Measurements from ENCODE around the gene IGF2BP2. TPM values are rescaled to one million over a fixed set of nuclear protein-coding genes. Genes with fewer than 3 reads are reported as not detected.

IGF2BP2 gene
- total RNA-seq, 2 donors from 2014 or later: 2.6 to 2.7 TPM

GRCh38 chr3:185740133-185740532 is 84.7 kb downstream of the IGF2BP2 start:
- DNase-seq (ENCODE audit: low spot score) (no peak), ATAC-seq (ENCODE audit: insufficient number of reproducible peaks, low FRiP score, low read depth) (no peak)
- H3K27me3 ChIP-seq (replicated peaks; ENCODE audit: insufficient read depth): no peaks in the 10 kb centered on the region
- H3K36me3 ChIP-seq: no peaks in the 10 kb centered on the region
- no peaks in the 10 kb centered on the region for H3K9me3 ChIP-seq
- H3K27ac ChIP-seq: no peak overlapping the region
- no peak overlapping the region for H3K4me3 ChIP-seq
- no peaks in the 10 kb centered on the region for H3K4me1 ChIP-seq (ENCODE audit: control insufficient read depth in 1 of 2, low read depth in 2 of 2)
- TF ChIP-seq CTCF (IDR thresholded peaks at IDR 0.05): no peak

- H3K27ac ChIP-seq: no peak overlapping the region
- ATAC-seq (ENCODE audit: insufficient number of reproducible peaks, low FRiP score, low read depth): no peak
- H3K9me3 ChIP-seq: no peaks in the 10 kb centered on the region
- no peak overlapping the region for H3K4me3 ChIP-seq
- H3K36me3 ChIP-seq: no peaks in the 10 kb centered on the region
- no peaks in the 10 kb centered on the region for H3K4me1 ChIP-seq (ENCODE audit: control insufficient read depth in 1 of 2, low read depth in 2 of 2)
- DNase-seq (ENCODE audit: low spot score): no peak
- TF ChIP-seq CTCF (IDR thresholded peaks at IDR 0.05): no peak
- H3K27me3 ChIP-seq (replicated peaks; ENCODE audit: insufficient read depth): no peaks in the 10 kb centered on the region
Measured at GRCh38 chr3:185739264-185739701, 85.6 kb downstream of the IGF2BP2 start.

- no peaks in the 10 kb centered on the region for H3K9me3 ChIP-seq
- no peak for ATAC-seq (ENCODE audit: insufficient number of reproducible peaks, low FRiP score, low read depth)
Measured at GRCh38 chr3:185737740-185738680, 86.8 kb downstream of the IGF2BP2 start.

GRCh38 chr3:185737020-185737419 is 87.8 kb downstream of the IGF2BP2 start:
- Histone ChIP-seq H3K27me3 (replicated peaks; ENCODE audit: insufficient read depth) (no peaks in the 10 kb centered on the region), H3K9me3 (no peaks in the 10 kb centered on the region), H3K4me3 (no peak overlapping the region), H3K36me3 (no peaks in the 10 kb centered on the region), H3K27ac (no peak overlapping the region), H3K4me1 (ENCODE audit: control insufficient read depth in 1 of 2, low read depth in 2 of 2) (no peaks in the 10 kb centered on the region)
- DNase-seq (ENCODE audit: low spot score) (no peak), ATAC-seq (ENCODE audit: insufficient number of reproducible peaks, low FRiP score, low read depth) (no peak)
- TF ChIP-seq CTCF (IDR thresholded peaks at IDR 0.05): no peak

More at GRCh38 chr3:185737740-185738680, 86.8 kb downstream of the IGF2BP2 start:
- Histone ChIP-seq H3K4me3 (no peak overlapping the region), H3K27me3 (replicated peaks; ENCODE audit: insufficient read depth) (no peaks in the 10 kb centered on the region), H3K27ac (no peak overlapping the region), H3K4me1 (ENCODE audit: control insufficient read depth in 1 of 2, low read depth in 2 of 2) (no peaks in the 10 kb centered on the region), H3K36me3 (no peaks in the 10 kb centered on the region)
- no peak for DNase-seq (ENCODE audit: low spot score)
- no peak for TF ChIP-seq CTCF (IDR thresholded peaks at IDR 0.05)

GRCh38 chr3:185734725-185735096 is 90.1 kb downstream of the IGF2BP2 start:
- TF ChIP-seq CTCF (IDR thresholded peaks at IDR 0.05): no peak
- no peak for DNase-seq (ENCODE audit: low spot score)
- no peak overlapping the region for H3K27ac ChIP-seq

More at GRCh38 chr3:185734725-185735096, 90.1 kb downstream of the IGF2BP2 start:
- no peak for ATAC-seq (ENCODE audit: insufficient number of reproducible peaks, low FRiP score, low read depth)
- Histone ChIP-seq H3K9me3 (no peaks in the 10 kb centered on the region), H3K4me1 (ENCODE audit: control insufficient read depth in 1 of 2, low read depth in 2 of 2) (no peaks in the 10 kb centered on the region), H3K36me3 (no peaks in the 10 kb centered on the region), H3K4me3 (no peak overlapping the region), H3K27me3 (replicated peaks; ENCODE audit: insufficient read depth) (no peaks in the 10 kb centered on the region)

Data from thoracic aorta (tissue), 2 donors.